ENCODE data around the gene CCDC85C.

CCDC85C gene

GRCh38 chr14:99503848-99504453, 100.1 kb downstream of the CCDC85C start:
- TF ChIP-seq TCF12 (IDR thresholded peaks at IDR 0.05; ENCODE audit: low read depth) (no peak), ZBTB7A (IDR thresholded peaks at IDR 0.05; ENCODE audit: low read depth) (no peak), TEAD4 (IDR thresholded peaks at IDR 0.05) (no peak), EP300 (IDR thresholded peaks at IDR 0.05; ENCODE audit: borderline replicate concordance) (no peak), TAF1 (IDR thresholded peaks at IDR 0.05; ENCODE audit: low read depth) (no peak), FOXM1 (IDR thresholded peaks at IDR 0.05; ENCODE audit: borderline replicate concordance, low read depth) (no peak)
- TF ChIP-seq, protein P1, sequence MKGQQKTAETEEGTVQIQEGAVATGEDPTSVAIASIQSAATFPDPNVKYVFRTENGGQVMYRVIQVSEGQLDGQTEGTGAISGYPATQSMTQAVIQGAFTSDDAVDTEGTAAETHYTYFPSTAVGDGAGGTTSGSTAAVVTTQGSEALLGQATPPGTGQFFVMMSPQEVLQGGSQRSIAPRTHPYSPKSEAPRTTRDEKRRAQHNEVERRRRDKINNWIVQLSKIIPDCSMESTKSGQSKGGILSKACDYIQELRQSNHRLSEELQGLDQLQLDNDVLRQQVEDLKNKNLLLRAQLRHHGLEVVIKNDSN (IDR thresholded peaks at IDR 0.05) = no peak
- TF ChIP-seq, protein P2, sequence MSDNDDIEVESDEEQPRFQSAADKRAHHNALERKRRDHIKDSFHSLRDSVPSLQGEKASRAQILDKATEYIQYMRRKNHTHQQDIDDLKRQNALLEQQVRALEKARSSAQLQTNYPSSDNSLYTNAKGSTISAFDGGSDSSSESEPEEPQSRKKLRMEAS (IDR thresholded peaks at IDR 0.05) = no peak

- no peak for TF ChIP-seq TEAD4 (IDR thresholded peaks at IDR 0.05)
- no peak for TF ChIP-seq CEBPB (IDR thresholded peaks at IDR 0.05)
Observed at GRCh38 chr14:99502989-99503421, 101.0 kb downstream of the CCDC85C start.

- no peak for TF ChIP-seq YY1 (IDR thresholded peaks at IDR 0.05; ENCODE audit: low read depth)
- no peak for TF ChIP-seq RAD21 (IDR thresholded peaks at IDR 0.05; ENCODE audit: low read depth)
- no peak for TF ChIP-seq TEAD4 (IDR thresholded peaks at IDR 0.05)
- TF ChIP-seq, protein P2 (IDR thresholded peaks at IDR 0.05) = no peak
- no peak for TF ChIP-seq TAF1 (IDR thresholded peaks at IDR 0.05; ENCODE audit: low read depth)
- TF ChIP-seq CREB1 (IDR thresholded peaks at IDR 0.05; ENCODE audit: low read depth) = no peak
- TF ChIP-seq, protein P1 (IDR thresholded peaks at IDR 0.05) = no peak
- TF ChIP-seq EP300 (IDR thresholded peaks at IDR 0.05; ENCODE audit: borderline replicate concordance) = no peak
- TF ChIP-seq NFIC (IDR thresholded peaks at IDR 0.05) = no peak
- TF ChIP-seq ZBTB7A (IDR thresholded peaks at IDR 0.05; ENCODE audit: low read depth) = no peak
- TF ChIP-seq REST (IDR thresholded peaks at IDR 0.05; ENCODE audit: low read depth) = no peak
- TF ChIP-seq CEBPB (IDR thresholded peaks at IDR 0.05) = no peak
Observed at GRCh38 chr14:99497894-99498293, 106.1 kb downstream of the CCDC85C start.

DNA sequence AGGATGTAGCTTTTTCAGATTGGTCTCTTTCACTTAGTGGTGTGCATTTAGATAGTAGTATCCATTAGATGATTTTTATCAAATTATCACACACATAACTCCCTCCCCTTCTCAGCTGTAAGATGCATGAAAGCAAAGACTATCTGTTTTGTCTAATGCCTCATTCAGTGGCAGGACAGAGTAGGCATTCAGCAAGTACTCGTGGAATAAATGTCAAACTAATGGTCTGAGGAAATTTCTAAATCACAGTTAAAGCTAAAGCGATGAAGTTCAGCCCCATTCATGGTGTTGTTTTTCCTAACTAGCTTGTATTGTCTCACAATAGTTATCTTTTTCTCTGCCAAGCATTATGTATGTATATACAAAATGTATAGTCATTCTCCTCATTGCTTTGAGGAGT, 106.7 kb downstream of the CCDC85C start:
- TF ChIP-seq EGR1 (IDR thresholded peaks at IDR 0.05) (no peak), TEAD4 (IDR thresholded peaks at IDR 0.05) (no peak), CREB1 (IDR thresholded peaks at IDR 0.05; ENCODE audit: low read depth) (no peak), TCF12 (IDR thresholded peaks at IDR 0.05; ENCODE audit: low read depth) (no peak), TAF1 (IDR thresholded peaks at IDR 0.05; ENCODE audit: low read depth) (no peak), REST (IDR thresholded peaks at IDR 0.05; ENCODE audit: low read depth) (no peak), CEBPB (IDR thresholded peaks at IDR 0.05) (no peak), EP300 (IDR thresholded peaks at IDR 0.05; ENCODE audit: borderline replicate concordance) (no peak), ZBTB7A (IDR thresholded peaks at IDR 0.05; ENCODE audit: low read depth) (no peak), NFIC (IDR thresholded peaks at IDR 0.05) (no peak), YY1 (IDR thresholded peaks at IDR 0.05; ENCODE audit: low read depth) (no peak)
- TF ChIP-seq, protein P2 (IDR thresholded peaks at IDR 0.05) = no peak
- TF ChIP-seq, protein P1 (IDR thresholded peaks at IDR 0.05) = no peak

GRCh38 chr14:99484106-99484505, 119.9 kb downstream of the CCDC85C start:
- TF ChIP-seq TCF12 (IDR thresholded peaks at IDR 0.05; ENCODE audit: low read depth) (no peak), RAD21 (IDR thresholded peaks at IDR 0.05; ENCODE audit: low read depth) (no peak), REST (IDR thresholded peaks at IDR 0.05; ENCODE audit: low read depth) (no peak), TAF1 (IDR thresholded peaks at IDR 0.05; ENCODE audit: low read depth) (no peak), YY1 (IDR thresholded peaks at IDR 0.05; ENCODE audit: low read depth) (no peak), NFIC (IDR thresholded peaks at IDR 0.05) (no peak), FOXM1 (IDR thresholded peaks at IDR 0.05; ENCODE audit: borderline replicate concordance, low read depth) (no peak), CREB1 (IDR thresholded peaks at IDR 0.05; ENCODE audit: low read depth) (no peak), EGR1 (IDR thresholded peaks at IDR 0.05) (no peak), EP300 (IDR thresholded peaks at IDR 0.05; ENCODE audit: borderline replicate concordance) (no peak), TEAD4 (IDR thresholded peaks at IDR 0.05) (no peak), CEBPB (IDR thresholded peaks at IDR 0.05) (no peak), ZBTB7A (IDR thresholded peaks at IDR 0.05; ENCODE audit: low read depth) (no peak)
- TF ChIP-seq, protein P2 (IDR thresholded peaks at IDR 0.05) = no peak
- TF ChIP-seq, protein P1 (IDR thresholded peaks at IDR 0.05) = no peak
